HG02571 (cell line): ENCODE results near the gene LRRC4C.
"Not testable (repeated sequence)": the region's sequence is repeated elsewhere in the genome, so short reads cannot be mapped to it uniquely, and the experiment has no call there.

Experiments used
- ATAC-seq: cut with Tn5 transposase; IDR thresholded peaks from one replicate; pipeline ENCODE4 v1.9.1; 2021; ENCODE audit warnings: mild to moderate bottlenecking, moderate library complexity; ENCODE audit not compliant: unreplicated experiment

The LRRC4C gene

DNA sequence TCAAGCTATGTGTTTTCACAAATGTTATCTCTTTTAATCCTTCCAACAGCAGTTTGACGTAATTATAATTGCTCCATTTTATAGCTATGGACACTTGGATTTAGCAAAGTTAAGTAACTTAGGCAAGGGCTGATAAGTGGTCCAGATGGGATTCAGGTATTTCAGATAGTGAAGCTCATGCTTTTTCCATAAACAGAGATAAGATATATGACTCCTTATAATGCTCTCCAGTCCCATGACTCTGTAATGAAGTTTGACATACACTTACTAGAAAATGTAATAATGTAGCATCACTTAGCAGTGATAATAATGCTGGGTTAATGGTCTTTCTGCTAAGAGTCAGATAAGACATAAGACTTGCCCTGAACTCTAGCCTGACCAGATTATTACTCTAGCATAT is 892.1 kb downstream of the LRRC4C start:
- no peak for ATAC-seq

DNA sequence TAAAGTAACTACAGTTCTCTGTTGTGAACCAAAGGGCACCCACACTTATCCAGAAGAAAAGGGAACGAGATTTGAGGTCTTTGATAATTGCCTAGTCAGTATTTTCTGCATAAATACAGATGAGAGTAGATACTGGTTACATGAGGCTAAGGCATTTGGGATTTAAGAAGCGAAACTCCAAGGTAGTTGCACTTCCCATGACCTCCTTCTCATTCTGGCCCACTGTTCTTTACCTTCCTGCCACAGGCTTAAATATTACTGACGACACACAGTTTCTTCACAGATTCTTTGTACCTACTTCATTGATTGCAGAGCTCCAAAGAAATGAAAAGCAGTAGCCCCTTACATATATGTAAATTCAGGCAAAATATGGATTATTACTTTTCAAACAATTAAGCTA is 915.3 kb downstream of the LRRC4C start:
- no peak for ATAC-seq

DNA sequence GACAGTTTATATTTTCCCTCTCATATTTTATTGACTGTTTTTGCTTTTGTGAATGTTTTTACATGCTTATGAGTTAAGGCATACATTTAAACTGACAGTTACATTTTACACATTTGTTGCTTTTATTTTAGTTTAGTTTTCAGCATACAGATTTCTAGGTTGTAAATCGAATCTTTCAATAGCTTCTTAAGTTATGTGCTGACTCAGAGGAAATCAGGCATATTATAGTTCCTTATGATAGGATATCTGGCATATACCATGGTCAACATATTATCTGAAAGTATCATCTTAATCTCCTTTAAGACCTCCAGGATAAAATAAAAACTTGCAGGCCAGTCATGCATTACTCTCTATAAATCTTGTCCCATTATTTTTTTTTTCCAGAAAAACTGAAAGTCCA is 916.6 kb downstream of the LRRC4C start:
- no peak for ATAC-seq

DNA sequence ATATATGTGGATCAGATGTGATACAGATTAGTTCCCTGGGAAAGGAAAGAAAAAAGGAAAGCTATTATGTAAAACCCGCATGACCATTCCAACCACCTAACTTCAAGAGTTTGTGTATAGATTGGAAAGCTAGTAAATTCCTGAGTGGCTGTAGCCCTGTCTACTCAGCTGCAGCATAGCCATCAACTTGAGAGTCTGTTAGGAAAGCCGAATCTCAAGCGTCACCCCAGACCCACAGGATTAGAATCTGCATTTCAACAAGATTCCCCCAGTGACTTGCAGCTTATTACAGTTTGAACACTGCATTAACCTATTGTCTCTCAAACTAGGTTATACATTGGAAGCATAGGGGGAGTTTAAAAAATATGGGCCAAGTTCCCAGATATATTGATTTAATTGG is 921.7 kb downstream of the LRRC4C start:
- no peak for ATAC-seq

DNA sequence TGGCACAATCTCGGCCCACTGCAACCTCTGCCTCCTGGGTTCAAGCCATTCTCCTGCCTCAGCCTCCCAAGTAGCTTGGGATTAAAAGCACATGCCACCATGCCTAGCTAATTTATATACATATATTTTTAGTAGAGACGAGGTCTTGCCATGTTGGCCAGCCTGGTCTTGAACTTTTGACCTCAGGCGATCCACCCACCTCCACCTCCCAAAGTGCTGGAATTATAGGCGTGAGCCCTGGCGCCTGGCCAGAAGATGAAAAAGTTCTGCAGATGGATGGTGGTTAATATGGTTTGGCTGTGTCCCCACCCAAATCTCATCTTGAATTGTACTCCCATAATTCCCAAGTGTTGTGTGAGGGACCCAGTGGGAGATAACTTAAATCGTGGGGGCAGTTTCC is 937.4 kb downstream of the LRRC4C start:
- ATAC-seq: not testable (repeated sequence)

DNA sequence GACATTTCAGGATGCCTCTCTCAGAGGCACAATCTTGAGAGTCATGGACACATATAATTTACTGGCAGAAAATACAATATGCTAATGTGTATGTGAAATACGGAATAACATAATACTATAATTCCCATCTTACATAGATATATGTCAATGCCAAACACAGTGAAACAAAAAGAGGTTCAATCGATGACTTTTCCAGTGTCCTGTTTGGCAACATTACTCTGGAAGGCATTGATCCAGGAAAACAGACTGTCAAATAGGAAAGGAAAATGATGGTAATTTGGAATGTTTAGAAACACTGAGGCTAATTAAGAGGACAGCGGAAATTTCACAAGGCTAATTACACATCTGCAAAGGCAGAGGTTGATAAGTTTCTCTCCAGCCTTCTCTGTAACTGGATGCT is 942.3 kb downstream of the LRRC4C start:
- no peak for ATAC-seq

DNA sequence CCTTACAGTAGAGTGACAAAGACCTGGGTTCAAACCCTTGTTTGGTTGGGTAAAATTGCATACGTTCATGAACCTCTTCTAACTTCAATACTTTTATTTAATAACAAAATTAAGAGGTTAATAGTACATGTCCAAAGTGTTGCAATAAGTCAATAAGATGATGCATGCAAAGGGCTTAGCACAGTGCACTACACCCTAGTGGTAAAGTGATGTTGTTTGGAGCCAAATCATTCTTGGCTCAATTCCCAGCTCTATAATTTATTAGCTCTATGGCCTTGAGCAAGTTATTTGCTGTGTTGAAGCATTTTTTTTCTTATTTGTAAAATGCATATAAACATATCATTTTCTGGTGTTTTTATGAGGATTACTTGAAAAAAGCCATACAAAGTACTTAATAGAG is 945.3 kb downstream of the LRRC4C start:
- no peak for ATAC-seq

DNA sequence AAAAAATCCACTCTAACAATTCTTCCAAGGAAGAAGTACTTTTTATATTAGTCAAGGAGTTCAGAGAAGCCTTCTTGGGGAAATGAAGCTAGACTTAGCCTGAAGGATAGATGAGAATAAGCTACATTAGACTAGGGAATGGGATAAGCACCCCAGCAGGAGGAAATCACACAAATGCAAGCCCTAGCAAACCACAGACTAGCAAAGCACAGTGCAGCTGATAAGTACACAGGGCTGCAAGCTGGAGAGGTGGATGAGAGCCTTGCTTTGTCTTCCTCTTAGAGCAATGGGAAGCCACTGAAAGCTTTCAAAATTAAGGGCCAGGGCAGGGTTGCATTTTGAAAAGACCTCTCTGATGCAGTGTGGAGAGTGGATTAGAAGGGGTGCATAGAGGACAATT is 946.2 kb downstream of the LRRC4C start:
- ATAC-seq: no peak

DNA sequence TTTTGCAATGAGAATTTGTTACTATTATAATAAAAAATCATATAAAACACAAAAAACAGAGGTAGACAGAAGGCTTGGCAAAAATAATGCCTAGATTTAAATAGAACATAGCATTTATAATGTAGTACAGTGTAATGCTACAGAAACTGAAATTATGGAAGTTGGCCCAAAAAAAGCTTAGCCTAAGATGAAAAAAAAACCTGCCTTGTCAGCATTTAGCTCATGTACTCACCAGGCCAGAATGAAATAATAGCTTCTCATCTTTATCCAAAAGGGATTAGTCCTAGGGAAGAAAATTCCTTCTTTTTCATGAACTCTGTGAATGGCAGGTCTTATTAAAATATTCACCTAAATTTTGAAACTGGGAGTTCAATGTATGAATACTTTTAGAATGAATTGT is 951.1 kb downstream of the LRRC4C start:
- no peak for ATAC-seq

DNA sequence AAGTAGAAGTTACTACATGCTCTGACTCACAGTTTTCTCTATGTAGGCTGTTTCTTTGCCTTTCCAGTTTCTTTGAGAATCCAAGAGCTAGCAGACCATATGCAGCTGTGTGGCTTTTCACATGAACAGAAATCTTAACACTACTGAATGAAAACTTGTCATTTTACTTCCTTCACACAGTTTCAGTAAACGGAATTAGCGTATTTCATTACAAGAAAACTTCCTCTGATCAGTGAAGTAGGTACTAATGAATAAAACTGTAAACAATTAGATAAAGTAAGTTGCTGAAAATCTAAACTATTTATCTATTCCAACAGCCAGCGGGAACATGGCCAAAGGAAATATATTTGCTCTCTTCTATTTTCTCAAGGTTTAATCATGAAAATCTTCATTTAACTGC is 953.2 kb downstream of the LRRC4C start:
- ATAC-seq: no peak

DNA sequence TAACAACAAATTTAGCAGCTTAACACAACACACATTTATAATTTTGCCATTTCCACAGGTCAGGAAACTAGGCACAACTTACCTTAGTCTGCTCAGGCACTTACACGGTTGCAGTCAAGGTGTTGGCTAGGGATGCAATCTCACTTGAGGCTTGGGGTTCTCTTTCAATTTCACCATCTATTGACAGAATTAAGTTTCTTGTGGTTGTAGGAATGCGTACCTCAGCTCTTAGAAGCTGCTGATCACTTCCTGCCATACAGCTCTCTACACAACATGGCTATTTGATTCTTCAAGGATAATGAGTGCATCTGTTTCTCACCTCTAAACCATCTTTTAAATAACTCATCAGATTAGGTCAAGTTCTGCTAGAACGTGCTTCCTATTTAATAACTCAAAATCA is 968.1 kb downstream of the LRRC4C start:
- no peak for ATAC-seq

DNA sequence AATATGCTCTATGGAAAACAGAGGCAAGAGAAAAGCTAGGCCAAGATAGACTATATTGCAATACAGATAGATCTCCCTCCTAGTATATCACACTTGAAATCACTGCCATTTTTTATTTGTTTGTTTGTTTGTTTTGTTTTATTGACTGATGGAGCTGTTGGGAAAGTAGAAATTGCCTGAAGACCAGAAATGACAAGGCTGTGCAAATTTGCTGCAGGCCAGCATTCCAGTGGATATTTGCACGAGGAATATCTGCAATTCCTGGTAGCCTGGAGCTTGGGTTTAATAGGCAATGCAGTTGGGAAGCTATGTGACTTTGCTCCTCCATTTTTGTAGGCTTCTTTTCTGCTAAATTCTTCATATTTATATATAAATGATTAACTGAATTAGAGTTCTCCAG is 991.7 kb downstream of the LRRC4C start:
- no peak for ATAC-seq

DNA sequence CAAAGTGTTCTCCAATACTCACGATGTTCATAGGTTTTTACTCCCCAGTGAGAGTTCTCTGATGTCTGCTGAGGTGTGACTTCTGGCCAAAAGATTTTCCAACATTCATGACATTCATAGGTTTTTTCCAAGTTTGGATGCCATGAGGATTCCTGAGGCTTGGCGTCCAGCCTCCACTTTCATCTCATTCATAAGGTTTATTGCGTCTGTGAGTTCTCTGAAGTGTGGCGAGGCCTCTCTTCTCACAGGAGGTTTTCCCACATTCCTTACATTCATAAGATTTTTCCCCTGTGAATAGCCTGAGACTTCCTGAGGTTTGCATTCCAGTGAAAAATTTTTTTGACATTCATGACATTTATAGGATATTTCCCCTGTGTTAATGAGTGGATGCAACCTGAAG is 1014.1 kb downstream of the LRRC4C start:
- ATAC-seq: no peak

DNA sequence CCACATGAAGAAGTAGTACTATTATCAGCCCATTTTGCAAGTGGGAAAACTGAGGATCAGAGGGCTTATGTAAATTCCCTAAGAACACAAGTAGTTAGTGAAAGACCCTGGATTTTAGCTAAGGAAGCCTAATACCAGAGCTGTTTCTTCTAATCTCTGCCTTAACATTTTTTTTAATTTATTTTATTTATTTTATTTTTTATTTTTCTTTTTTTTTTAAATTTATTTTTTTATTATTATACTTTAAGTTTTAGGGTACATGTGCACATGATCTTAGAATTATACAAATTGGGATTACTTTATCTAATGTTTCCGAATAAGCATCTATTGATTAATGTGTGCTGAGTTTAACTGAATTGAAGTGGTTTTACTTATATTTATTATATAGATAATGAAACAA is 1015.3 kb downstream of the LRRC4C start:
- no peak for ATAC-seq

DNA sequence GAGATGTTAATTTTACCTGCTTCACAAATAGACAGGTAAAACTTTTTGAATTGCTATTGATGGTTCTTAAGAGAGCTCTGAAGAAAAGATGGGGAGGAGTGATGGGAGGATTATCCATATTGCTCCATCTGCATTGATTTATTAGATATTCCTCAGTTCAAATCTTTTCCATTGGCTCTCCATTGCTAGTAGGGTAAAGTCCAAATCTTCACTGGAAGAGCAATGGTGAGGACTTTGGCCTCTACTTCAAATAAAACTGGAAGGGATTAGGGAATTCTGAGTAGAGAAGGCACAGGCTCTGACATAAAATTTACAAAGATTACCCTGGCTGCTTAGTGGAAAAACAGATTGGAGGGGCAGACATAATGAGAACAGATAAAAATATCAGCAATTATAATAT is 1024.1 kb downstream of the LRRC4C start:
- no peak for ATAC-seq

DNA sequence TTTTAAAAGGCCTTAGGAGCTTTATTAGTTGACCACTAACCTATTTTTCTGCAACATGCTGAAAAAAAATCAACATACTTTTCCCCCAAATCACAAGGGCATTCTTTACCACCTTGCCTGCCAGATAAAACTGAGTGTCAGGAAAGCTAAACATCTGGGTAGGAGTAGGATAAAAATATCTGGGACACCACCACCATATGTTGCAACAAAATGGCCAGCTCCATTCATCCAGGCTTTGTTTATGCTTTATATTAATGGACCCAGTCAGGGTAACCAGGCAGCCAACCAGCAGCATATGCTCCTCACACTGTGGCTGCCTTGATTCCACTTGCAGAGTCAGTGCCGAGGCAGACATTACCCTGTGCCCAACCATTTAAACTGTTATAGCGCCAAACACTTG is 1024.5 kb downstream of the LRRC4C start:
- ATAC-seq: no peak

DNA sequence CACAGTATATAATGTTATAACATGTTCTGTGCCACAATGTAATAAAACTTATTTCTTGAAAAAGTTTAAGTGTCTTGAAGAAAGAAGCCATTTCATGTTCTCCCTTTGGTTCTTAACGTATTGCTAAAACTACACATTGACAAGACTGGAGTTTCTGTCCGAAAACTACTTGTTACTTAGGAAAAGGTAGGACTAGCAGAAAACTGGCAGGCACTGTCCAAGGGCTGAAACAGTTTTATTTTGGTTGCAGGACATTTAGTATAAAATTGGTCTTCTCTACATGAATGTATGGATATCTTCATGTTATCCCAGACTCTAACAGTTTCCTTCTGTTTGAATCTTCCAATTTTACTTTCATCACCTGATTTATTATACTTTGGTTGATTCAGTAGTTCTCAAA is 1027.1 kb downstream of the LRRC4C start:
- no peak for ATAC-seq

DNA sequence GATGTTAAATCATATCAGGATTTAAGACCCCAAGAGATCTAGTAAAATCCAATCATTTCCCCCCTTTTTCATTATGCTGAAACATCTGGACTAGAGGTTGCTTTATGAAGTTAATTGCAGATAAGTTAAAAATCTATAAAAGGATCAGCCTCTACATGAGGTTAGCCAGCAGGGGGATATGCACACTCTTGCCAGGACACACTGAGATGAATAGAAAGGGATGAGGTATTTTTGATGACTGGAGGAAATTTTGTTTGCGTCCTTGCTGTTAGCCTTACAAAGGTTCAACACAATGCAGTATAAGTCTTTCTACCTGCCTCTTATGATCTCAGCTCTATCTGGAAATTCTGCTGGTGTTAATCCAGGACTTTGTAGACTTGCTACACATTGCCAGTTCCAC is 1034.3 kb downstream of the LRRC4C start:
- ATAC-seq: no peak

DNA sequence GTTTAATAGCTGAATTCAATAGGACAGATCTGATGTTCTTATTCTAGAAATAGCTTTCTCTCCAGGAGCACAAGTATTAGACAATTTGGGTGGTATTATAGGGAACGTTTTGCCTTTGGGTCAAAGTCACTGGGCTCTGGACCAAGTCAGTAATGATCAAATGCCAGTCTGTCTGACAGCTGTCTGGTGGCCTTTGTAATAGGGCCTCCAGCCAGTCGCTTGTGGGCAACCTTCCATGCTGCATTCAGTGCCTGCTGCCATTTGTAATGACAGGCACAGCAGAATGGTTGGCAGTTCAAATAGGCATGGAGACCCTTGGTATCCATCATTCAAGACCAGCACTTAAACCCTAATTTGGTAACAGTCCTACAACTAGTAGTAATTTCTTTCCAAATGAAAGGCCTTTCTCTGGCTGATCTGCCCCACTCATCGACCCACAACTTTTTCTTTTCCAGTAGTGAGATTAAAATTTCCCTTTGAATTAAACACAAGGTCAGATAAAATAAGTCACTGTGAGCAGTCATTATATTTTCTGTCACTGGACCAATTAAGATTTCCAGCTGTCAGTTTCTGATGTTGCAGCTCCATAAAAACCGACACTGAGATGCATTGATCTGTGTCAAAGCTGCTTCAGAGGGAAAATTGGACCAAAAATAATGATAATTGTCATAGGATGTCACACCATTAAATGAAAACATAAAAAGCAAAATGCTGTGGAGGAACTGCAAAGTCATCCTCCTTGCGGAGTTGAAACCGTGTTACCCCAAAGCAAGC is 1038.1 kb downstream of the LRRC4C start:
- no peak for ATAC-seq

DNA sequence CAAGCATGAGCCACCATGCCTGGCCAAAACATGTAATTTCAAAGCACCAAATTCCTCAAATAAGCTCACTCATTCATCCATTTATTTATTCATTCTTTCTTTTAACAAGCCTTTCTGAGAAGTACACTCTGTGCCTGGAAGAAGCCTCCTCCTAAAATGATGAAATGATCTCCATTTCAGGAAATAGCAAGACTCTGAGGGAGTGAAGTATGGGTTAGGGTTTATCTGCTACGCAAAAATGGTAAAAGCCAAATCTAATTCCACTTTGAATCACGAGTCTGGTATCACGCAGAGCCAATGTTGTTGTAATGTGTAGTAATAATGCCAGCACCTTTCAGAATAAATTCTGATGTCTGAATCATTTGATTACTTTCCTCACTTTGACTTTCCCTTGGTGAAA is 1041.8 kb downstream of the LRRC4C start:
- no peak for ATAC-seq

DNA sequence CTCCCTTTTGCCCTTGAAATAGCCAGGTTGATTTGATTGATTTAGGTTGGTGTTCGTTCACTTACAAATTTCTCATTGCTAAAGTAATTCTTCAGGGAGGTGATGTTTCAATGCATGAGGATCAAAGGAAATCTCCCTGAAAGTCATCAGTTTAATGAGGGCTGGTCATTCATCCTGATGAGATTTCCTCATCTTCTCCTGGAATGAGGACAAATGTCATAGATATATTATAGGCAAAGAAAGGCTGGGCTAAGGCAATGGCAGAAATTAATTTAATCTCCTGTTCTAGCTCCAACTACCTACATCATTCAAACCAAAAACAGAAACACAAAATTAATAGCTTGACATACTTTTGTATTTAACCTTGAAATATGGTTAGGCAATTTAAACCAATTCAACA is 1052.1 kb downstream of the LRRC4C start:
- ATAC-seq: no peak

DNA sequence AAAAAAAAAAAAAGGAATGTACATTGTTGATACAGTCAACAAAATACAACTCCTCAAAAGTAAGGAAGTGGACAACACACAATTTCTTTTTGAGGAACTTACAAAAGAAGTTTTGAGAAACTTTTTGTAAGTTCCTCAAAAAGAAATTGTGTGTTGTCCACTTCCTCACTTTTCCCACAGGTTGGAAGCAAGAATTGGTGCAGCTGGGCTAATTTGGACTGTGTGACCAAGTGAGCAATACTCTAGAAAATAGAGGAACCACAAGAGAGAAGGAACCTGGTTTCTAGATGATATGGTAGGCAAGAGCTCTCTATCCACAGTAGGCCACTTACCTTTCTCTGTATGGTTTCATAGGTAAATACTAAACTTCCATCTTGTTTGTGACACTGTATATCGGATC is 1053.8 kb downstream of the LRRC4C start:
- ATAC-seq: no peak

DNA sequence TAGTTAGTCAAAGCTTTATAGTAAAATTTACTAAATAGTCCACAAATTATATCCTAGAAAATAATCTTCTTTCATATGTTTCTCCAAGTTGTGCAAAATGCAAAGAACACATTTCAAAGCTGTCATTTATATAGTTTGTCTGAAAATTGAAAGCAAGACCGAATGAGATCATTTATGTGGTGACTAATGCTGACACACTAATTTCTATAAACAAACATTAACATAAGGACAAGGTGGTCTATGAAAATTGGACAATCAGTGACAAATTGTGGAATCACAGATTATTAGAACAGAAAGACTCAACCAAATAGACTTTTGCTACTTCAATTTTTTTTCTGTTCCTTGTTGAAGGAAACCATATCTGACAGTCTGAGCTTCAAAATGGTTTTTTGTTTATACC is 1056.1 kb downstream of the LRRC4C start:
- no peak for ATAC-seq
